Liver (tissue), 3 donors: ENCODE results near the gene FNDC10.
"Not testable (repeated sequence)": the region's sequence is repeated elsewhere in the genome, so short reads cannot be mapped to it uniquely, and the experiment has no call there.

ENCODE experiments used
- TAF1 ChIP-seq: conservative IDR thresholded peaks from 2 replicates; pipeline ENCODE4 v1.6.1; 2016; ENCODE audit warnings: antibody characterized with exemption, mild to moderate bottlenecking
- TF ChIP-seq, protein P1 (sequence below): fragments of 150-350 bp; IDR thresholded peaks from 2 replicates; pipeline ENCODE4 v1.5.1; 2017; ENCODE audit warnings: improper control_type of control experiment, low read depth, low read length; ENCODE audit not compliant: missing input control
- TF ChIP-seq, protein P2 (sequence below): IDR thresholded peaks from 2 replicates; pipeline ENCODE4 v1.6.1; 2016; ENCODE audit warnings: antibody characterized with exemption
- TF ChIP-seq, protein P3 (sequence below): IDR thresholded peaks from 2 replicates; pipeline ENCODE4 v1.6.1; 2016; ENCODE audit warnings: antibody characterized with exemption, mild to moderate bottlenecking
- donor health status: healthy.
- donor health status: healthy.

DNA sequence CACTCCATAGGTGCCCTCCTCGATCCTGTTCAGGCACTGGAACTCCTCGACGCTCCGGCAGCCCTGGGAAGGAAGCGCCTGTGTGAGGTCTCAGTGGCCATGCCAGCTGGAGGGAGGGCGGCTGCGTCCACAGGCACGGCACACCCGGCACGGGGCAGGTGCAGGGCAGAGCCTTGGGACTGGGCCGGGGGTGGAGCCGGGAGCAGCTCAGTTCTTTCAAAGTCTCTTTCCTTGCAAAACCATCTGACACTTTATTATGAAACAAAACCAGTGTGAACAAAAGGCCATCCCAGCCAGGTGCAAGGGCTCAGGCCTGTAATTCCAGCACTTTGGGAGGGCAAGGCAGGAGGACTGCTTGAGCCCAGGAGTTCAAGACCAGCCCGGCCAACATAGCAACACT is 38.6 kb upstream of the FNDC10 start:
- TF ChIP-seq, protein P1, sequence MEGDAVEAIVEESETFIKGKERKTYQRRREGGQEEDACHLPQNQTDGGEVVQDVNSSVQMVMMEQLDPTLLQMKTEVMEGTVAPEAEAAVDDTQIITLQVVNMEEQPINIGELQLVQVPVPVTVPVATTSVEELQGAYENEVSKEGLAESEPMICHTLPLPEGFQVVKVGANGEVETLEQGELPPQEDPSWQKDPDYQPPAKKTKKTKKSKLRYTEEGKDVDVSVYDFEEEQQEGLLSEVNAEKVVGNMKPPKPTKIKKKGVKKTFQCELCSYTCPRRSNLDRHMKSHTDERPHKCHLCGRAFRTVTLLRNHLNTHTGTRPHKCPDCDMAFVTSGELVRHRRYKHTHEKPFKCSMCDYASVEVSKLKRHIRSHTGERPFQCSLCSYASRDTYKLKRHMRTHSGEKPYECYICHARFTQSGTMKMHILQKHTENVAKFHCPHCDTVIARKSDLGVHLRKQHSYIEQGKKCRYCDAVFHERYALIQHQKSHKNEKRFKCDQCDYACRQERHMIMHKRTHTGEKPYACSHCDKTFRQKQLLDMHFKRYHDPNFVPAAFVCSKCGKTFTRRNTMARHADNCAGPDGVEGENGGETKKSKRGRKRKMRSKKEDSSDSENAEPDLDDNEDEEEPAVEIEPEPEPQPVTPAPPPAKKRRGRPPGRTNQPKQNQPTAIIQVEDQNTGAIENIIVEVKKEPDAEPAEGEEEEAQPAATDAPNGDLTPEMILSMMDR: not testable (repeated sequence)
- TF ChIP-seq TAF1: not testable (repeated sequence)
- TF ChIP-seq, protein P2, sequence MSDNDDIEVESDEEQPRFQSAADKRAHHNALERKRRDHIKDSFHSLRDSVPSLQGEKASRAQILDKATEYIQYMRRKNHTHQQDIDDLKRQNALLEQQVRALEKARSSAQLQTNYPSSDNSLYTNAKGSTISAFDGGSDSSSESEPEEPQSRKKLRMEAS: not testable (repeated sequence)
- TF ChIP-seq, protein P3, sequence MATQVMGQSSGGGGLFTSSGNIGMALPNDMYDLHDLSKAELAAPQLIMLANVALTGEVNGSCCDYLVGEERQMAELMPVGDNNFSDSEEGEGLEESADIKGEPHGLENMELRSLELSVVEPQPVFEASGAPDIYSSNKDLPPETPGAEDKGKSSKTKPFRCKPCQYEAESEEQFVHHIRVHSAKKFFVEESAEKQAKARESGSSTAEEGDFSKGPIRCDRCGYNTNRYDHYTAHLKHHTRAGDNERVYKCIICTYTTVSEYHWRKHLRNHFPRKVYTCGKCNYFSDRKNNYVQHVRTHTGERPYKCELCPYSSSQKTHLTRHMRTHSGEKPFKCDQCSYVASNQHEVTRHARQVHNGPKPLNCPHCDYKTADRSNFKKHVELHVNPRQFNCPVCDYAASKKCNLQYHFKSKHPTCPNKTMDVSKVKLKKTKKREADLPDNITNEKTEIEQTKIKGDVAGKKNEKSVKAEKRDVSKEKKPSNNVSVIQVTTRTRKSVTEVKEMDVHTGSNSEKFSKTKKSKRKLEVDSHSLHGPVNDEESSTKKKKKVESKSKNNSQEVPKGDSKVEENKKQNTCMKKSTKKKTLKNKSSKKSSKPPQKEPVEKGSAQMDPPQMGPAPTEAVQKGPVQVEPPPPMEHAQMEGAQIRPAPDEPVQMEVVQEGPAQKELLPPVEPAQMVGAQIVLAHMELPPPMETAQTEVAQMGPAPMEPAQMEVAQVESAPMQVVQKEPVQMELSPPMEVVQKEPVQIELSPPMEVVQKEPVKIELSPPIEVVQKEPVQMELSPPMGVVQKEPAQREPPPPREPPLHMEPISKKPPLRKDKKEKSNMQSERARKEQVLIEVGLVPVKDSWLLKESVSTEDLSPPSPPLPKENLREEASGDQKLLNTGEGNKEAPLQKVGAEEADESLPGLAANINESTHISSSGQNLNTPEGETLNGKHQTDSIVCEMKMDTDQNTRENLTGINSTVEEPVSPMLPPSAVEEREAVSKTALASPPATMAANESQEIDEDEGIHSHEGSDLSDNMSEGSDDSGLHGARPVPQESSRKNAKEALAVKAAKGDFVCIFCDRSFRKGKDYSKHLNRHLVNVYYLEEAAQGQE: not testable (repeated sequence)
